BLaER1 (cell line): ENCODE measurements around the gene KRTAP5-9.
"Not testable (repeated sequence)": the region's sequence is repeated elsewhere in the genome, so short reads cannot be mapped to it uniquely, and the experiment has no call there.

Experiments used
- H3K27ac ChIP-seq: shearing (Covaris generic); formaldehyde crosslinking; 2 replicates; pipeline ENCODE4 v1.8.1; 2022
- H3K27me3 ChIP-seq: shearing (Covaris generic); formaldehyde crosslinking; 2 replicates; pipeline ENCODE4 v1.8.1; 2022
- H3K36me3 ChIP-seq: shearing (Covaris generic); formaldehyde crosslinking; 2 replicates; pipeline ENCODE4 v1.8.1; 2022
- H3K4me1 ChIP-seq: shearing (Covaris generic); formaldehyde crosslinking; 2 replicates; pipeline ENCODE4 v1.8.1; 2022
- H3K4me2 ChIP-seq: shearing (Covaris generic); formaldehyde crosslinking; 2 replicates; pipeline ENCODE4 v1.8.1; 2022
- H3K4me3 ChIP-seq: shearing (Covaris generic); formaldehyde crosslinking; 2 replicates; pipeline ENCODE4 v1.8.1; 2022
- H3K9ac ChIP-seq: shearing (Covaris generic); formaldehyde crosslinking; 2 replicates; pipeline ENCODE4 v1.8.1; 2022
- H3K9me3 ChIP-seq: shearing (Covaris generic); formaldehyde crosslinking; 2 replicates; pipeline ENCODE4 v1.8.1; 2022
- H4K20me1 ChIP-seq: shearing (Covaris generic); formaldehyde crosslinking; 2 replicates; pipeline ENCODE4 v1.8.1; 2022
- Cebpa-rat ChIP-seq: shearing (Covaris generic); IDR thresholded peaks from 2 replicates; pipeline ENCODE4 v1.8.1; 2022

The KRTAP5-9 gene

GRCh38 chr11:71568704-71569349 lies 20.6 kb downstream of the KRTAP5-9 start:
- H3K36me3 ChIP-seq: no peaks in the 10 kb centered on the region
- H3K9me3 ChIP-seq: no peaks in the 10 kb centered on the region
- H3K4me3 ChIP-seq: no peak overlapping the region
- no peak overlapping the region for H3K27ac ChIP-seq
- H3K27me3 ChIP-seq: 0 out of 2 replicates have a peak, but pooled peaks cover 6% of the 10 kb centered on the region
- H4K20me1 ChIP-seq: 0 out of 2 replicates have a peak, but pooled peaks cover 3% of the 10 kb centered on the region
- TF ChIP-seq Cebpa-rat: no peak
- H3K4me2 ChIP-seq: no peak overlapping the region
- no peak overlapping the region for H3K9ac ChIP-seq
- peaks cover 16% of the 10 kb centered on the region for H3K4me1 ChIP-seq

GRCh38 chr11:71571101-71571850 lies 23.1 kb downstream of the KRTAP5-9 start:
- H3K4me3 ChIP-seq, H4K20me1 ChIP-seq, H3K9ac ChIP-seq: not testable (repeated sequence)

GRCh38 chr11:71572811-71573210 lies 24.6 kb downstream of the KRTAP5-9 start:
- no peak for TF ChIP-seq Cebpa-rat

More at GRCh38 chr11:71571101-71571850, 23.1 kb downstream of the KRTAP5-9 start:
- not testable (repeated sequence) for H3K27me3 ChIP-seq, H3K27ac ChIP-seq, H3K9me3 ChIP-seq, H3K4me2 ChIP-seq, H3K36me3 ChIP-seq
- peaks cover 19% of the 10 kb centered on the region for H3K4me1 ChIP-seq

GRCh38 chr11:71574418-71574817 lies 26.2 kb downstream of the KRTAP5-9 start:
- TF ChIP-seq Cebpa-rat: no peak
- H3K27ac ChIP-seq: no peak overlapping the region
- peaks cover 16% of the 10 kb centered on the region for H3K4me1 ChIP-seq
- H3K4me2 ChIP-seq: no peak overlapping the region
- no peaks in the 10 kb centered on the region for H4K20me1 ChIP-seq
- no peak overlapping the region for H3K4me3 ChIP-seq
- H3K9ac ChIP-seq: no peak overlapping the region
- no peaks in the 10 kb centered on the region for H3K27me3 ChIP-seq
- no peaks in the 10 kb centered on the region for H3K36me3 ChIP-seq
- no peaks in the 10 kb centered on the region for H3K9me3 ChIP-seq

More at GRCh38 chr11:71572811-71573210, 24.6 kb downstream of the KRTAP5-9 start:
- no peaks in the 10 kb centered on the region for H3K36me3 ChIP-seq
- H3K9me3 ChIP-seq: no peaks in the 10 kb centered on the region
- no peak overlapping the region for H3K4me2 ChIP-seq
- H3K9ac ChIP-seq: no peak overlapping the region
- peaks cover 15% of the 10 kb centered on the region for H3K4me1 ChIP-seq
- no peaks in the 10 kb centered on the region for H4K20me1 ChIP-seq
- H3K27ac ChIP-seq: no peak overlapping the region
- no peaks in the 10 kb centered on the region for H3K27me3 ChIP-seq
- no peak overlapping the region for H3K4me3 ChIP-seq

- Histone ChIP-seq H3K4me3 (no peak overlapping the region), H3K27me3 (no peaks in the 10 kb centered on the region), H4K20me1 (no peaks in the 10 kb centered on the region), H3K36me3 (no peaks in the 10 kb centered on the region), H3K4me1 (peaks cover 29% of the 10 kb centered on the region), H3K4me2 (peak overlapping the region; percentile 62), H3K9ac (no peak overlapping the region), H3K9me3 (no peaks in the 10 kb centered on the region), H3K27ac (no peak overlapping the region)
- no peak for TF ChIP-seq Cebpa-rat
Measured at GRCh38 chr11:71575723-71576424, 27.7 kb downstream of the KRTAP5-9 start.

- not testable (repeated sequence) for H3K9me3 ChIP-seq, H3K27me3 ChIP-seq, H3K4me2 ChIP-seq, H4K20me1 ChIP-seq, H3K4me3 ChIP-seq, H3K36me3 ChIP-seq, H3K27ac ChIP-seq, H3K9ac ChIP-seq
- peaks cover 35% of the 10 kb centered on the region for H3K4me1 ChIP-seq
Measured at GRCh38 chr11:71576688-71577465, 28.7 kb downstream of the KRTAP5-9 start.

- no peaks in the 10 kb centered on the region for H3K27me3 ChIP-seq
- no peaks in the 10 kb centered on the region for H4K20me1 ChIP-seq
- no peaks in the 10 kb centered on the region for H3K9me3 ChIP-seq
- no peak for TF ChIP-seq Cebpa-rat
- H3K4me3 ChIP-seq: no peak overlapping the region
- no peak overlapping the region for H3K27ac ChIP-seq
- peaks cover 42% of the 10 kb centered on the region for H3K4me1 ChIP-seq
- H3K9ac ChIP-seq: no peak overlapping the region
- H3K4me2 ChIP-seq: no peak overlapping the region
- H3K36me3 ChIP-seq: no peaks in the 10 kb centered on the region
Measured at GRCh38 chr11:71577469-71578004, 29.3 kb downstream of the KRTAP5-9 start.

- peaks cover 47% of the 10 kb centered on the region for H3K4me1 ChIP-seq
- not testable (repeated sequence) for H3K36me3 ChIP-seq, H3K9me3 ChIP-seq, H4K20me1 ChIP-seq, H3K27ac ChIP-seq, H3K4me3 ChIP-seq, H3K27me3 ChIP-seq, H3K4me2 ChIP-seq, H3K9ac ChIP-seq
Measured at GRCh38 chr11:71579513-71579912, 31.3 kb downstream of the KRTAP5-9 start.
